GM12801 (cell line): Measurements from ENCODE around the gene B3GAT3.

Experiments
- TF ChIP-seq, protein P1 (sequence below): IDR thresholded peaks from one replicate; pipeline ENCODE4 v1.5.1; 2011; ENCODE audit warnings: control low read depth; ENCODE audit not compliant: insufficient read length; ENCODE audit errors: extremely low read depth

Gene B3GAT3

DNA sequence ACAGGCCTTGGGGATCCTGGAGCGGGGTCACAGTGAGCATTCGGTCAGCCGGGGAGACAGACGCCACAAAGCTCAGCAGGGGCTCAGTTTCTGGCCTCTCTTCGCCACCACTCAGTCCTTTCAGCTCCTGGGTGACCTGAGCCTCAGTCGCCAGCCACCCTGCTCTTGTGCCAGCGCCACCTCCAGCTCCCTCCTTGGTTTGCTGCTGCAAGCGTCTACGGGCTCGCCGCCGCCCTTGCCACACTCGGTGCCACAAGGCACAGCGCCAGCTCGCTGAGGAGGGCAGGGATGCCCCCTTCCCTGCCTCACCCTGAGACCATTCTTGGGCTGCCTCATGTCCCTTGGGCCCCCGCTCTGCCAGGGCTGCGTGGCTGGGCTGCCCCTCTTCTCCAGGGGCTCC lies 46.6 kb downstream of the B3GAT3 start:
- TF ChIP-seq, protein P1, sequence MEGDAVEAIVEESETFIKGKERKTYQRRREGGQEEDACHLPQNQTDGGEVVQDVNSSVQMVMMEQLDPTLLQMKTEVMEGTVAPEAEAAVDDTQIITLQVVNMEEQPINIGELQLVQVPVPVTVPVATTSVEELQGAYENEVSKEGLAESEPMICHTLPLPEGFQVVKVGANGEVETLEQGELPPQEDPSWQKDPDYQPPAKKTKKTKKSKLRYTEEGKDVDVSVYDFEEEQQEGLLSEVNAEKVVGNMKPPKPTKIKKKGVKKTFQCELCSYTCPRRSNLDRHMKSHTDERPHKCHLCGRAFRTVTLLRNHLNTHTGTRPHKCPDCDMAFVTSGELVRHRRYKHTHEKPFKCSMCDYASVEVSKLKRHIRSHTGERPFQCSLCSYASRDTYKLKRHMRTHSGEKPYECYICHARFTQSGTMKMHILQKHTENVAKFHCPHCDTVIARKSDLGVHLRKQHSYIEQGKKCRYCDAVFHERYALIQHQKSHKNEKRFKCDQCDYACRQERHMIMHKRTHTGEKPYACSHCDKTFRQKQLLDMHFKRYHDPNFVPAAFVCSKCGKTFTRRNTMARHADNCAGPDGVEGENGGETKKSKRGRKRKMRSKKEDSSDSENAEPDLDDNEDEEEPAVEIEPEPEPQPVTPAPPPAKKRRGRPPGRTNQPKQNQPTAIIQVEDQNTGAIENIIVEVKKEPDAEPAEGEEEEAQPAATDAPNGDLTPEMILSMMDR: no peak

DNA sequence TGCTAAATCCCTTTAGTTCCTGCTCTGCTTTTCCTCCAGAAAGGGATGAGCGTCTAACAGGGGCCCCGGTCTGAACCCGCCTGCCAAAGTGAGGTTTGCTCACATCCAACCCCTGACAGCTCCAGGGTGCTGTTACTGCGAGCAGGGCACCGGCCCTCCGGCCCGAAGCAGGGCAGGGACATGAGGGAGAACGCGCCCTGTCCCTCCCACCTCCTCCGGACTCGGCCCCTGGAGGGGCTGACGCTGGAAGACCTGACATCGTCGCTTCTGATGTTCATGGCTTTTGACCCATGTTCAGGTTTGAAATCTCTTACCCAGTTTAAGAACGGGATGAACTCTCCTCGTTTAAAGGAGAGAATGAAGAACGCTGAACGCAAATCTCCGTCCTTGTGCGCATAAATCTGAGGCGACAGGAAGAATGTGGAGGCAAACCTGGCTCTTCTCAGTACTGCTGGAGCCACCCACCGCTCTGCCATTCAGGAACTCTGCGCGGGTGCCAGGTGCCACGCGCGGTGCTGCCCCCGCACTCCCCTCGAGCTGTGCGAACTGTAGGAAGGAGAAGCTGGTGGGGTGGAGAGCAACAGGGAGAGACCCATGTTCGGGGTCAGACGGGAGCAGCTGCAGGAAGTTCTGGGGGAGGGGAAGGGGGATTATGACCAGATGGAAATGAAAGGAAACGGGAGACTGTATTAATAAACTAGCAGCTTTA lies 47.3 kb downstream of the B3GAT3 start:
- TF ChIP-seq, protein P1: no peak

DNA sequence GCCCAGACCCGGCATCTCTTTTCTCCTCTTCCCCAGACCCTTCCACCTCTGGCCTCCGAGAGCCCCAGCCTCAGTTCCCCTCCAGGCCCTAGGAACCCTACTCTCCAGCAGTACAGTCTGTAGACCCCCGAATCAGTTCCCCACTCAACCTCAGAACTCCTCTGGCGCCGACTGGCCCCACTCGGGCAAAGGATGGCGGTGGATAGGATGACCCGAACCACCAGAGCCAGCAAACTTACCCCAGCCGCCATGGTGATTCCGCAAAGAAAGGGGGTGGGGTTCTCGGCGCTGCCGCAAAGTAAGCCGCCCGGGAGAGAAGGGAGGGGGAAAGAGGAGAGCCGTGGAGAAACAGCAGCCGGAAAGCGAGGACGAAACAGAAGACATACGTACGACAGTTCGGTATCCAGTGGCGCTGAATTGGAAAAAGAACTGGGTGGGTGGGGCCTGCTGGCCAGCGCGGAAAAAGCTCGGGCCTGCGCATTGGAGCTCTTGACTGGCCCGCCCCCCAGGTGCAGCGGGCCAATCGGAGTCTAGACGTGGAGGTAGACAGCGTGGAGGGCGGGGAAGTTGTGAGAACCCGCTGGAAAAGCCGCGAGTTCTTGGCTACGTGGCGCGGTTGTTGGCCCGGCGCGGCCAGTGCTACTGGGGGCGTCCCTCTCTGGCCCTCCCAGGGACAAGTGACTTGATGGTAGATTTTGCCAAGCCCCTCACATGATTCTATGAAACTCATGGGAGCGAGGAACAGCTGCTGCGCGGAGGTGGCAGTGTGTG lies 48.0 kb downstream of the B3GAT3 start, which contains the start of gene EEF1G:
EEF1G (minus strand) TSS at position 300 of the 771 bp plus-strand sequence; CDS start at position 251, 49 bp downstream.
- TF ChIP-seq, protein P1: no peak

DNA sequence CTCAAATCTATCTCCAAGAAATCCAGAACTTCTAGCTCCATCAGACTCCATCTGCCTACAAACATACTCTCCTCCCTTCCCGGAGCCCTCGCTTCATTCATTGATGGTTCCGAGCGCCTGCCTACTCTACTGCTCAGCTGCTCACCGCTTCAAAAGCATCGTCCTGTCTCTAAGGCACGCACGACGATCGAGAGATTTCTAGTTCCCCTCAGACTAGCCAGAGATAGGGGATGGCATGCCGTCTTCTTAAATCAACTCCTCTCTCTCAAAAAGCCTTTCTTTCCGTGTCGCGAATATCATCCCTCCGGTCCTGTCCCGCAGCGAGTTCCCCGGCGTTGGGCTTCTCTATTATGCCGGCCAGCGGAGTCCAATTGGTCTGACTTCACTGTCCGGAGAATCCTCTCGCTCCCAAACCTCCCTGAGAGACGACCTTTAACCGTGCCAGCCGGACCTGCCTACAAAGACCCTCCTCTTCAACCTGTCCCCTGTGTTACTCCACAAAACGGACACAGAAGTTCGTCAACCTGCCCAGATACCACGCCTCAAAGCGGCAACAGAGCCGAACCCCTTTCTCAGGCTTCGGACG lies 48.7 kb downstream of the B3GAT3 start:
- TF ChIP-seq, protein P1: no peak

DNA sequence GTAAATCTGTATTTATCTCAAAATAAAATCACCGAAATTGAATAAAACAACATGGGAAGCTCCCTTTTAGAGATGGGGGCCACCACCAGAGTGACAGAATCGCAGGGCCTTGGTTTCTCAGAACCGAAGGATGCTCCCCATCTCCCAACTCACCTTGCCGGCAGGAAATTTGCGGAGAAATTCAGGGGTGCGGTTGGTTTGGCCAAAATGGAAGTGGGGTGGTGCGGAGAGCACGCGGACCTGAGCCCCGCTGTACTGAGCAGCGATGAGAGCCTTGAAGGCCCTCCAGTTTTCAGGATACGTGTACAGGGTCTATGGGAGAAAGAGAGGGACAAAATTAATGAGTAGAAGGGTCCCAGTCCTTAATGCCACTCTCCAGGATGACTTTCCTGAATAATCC lies 49.4 kb downstream of the B3GAT3 start:
- TF ChIP-seq, protein P1: no peak

DNA sequence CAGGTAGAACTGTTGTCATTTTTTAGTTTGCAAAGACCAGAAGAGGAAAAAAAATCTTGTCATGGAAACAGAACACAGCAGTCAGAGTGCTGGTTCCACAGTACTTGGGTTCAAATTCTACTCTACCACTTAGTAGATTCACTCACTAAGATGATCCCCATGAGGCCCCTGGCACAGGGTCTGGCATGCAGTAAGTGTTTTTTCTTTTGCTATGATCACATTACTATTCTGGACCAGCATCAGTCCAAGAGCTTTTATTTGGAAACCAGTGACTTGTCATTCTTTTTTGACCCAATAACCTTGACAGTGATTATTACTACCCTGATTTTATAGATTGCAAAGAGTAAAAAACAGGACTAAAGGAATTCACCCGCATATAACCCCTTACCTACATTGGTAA lies 52.2 kb downstream of the B3GAT3 start:
- TF ChIP-seq, protein P1: no peak

DNA sequence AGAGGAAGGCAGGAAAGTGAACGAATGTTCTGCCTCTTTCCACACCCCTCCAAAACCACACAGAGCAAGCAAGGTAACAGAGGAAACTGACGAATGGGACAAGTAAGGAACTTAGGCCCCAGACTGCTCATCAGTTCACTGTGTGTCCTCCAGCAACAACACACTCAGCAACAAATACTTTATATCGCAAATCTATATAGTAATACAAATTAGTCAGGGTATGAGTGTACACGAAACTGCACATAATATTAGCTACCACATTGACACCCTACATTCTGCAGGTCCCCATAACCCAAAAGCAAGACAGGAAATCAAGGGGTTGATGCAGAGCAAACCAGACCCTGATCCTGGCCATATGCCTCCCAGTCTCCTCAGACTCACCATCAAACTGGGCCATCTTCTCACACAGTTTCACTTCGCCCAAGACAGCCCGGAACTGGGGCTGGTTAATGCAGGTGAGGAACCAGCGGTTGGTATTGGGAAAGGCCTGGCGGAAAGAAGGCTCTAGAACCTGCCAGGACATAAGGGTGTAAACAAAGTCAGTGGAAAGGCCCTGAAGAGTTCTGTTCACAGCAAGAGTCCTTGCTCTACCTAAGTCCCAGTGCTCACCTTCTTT lies 54.7 kb downstream of the B3GAT3 start:
- TF ChIP-seq, protein P1: no peak
